ENCODE data around the gene SPTSSB.

SPTSSB gene

GRCh38 chr3:161337311-161337710, 34.0 kb downstream of the SPTSSB start:
- DNase-seq = no peak

- no peak for DNase-seq
Observed at GRCh38 chr3:161336661-161337060, 34.7 kb downstream of the SPTSSB start.

DNA sequence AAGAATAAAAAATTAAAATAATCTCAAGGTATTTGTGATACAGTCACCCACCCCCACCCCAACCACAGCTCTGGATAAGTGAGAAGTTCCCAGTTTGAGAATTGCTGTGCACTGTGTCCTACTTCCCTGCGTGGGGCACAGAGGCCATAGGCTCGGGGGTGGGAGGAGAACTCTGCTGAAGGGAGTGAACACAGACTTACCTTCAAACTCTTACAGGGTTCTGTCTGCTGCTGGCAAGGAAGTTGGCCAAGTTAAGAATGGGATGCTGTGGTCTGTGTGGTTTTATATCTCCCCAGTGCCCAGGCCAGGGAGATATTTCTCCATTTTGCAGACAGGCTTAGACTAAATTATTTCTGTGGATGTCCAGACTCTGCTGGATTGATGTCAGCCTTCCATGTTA, 37.6 kb downstream of the SPTSSB start:
- DNase-seq = no peak

GRCh38 chr3:161332792-161333191, 38.5 kb downstream of the SPTSSB start:
- no peak for DNase-seq

DNA sequence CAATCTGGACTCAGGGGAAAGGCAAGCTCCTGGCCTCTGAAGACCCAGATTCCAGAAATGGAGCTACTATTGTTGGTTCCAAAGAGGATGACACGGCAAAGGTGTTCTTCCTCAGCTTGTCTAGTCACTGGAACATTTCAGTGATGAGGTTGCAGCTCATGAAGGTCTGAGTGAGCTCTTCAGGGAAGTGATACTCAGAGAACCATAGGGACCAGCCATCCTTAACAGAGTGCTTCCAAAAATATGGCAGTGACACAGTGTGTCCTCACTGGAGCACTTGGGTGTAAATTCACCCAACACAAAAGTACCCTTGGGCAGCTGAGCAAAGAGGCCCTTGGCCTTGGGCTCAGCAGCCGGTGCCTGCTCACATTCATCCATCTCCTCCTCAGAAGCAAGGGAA, 46.3 kb downstream of the SPTSSB start:
- DNase-seq = no peak

DNA sequence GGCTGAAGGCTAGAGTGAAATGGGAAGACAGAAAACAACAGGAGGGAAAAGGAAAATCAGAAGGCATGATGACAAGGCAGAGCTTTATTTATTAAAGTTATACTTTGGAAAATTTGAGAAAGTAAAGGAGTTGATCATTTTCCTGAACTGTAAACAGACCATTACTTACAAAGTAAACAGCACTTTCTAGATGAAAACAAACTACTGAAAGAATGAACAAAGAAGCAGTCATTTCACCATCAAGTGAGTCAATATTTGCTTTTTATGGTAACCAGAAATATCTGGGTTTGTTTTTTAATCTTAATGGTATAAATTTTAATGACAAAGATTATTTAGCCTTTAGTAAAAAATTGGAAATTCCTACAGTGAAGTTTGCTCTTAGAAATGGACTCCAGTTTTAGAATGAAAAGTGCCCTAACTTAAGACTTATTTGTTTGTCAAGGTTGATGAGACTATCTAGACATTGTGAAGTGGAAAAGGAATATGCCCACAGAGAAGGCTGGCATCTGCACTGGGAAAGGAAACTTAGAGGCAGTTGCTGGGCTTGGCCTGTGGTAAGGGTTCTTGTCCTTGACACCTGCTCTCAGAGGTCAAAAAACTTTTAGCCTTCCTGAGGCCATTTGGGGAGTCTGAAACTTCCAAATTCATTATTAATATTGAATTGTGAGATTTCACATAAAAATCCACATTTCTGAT, 47.2 kb downstream of the SPTSSB start:
- DNase-seq = no peak

- DNase-seq = no peak
Observed at GRCh38 chr3:161322781-161323568, 48.3 kb downstream of the SPTSSB start.

- DNase-seq = no peak
Observed at GRCh38 chr3:161320837-161321236, 50.5 kb downstream of the SPTSSB start.

- DNase-seq = no peak
Observed at GRCh38 chr3:161319867-161320266, 51.5 kb downstream of the SPTSSB start.

GRCh38 chr3:161317077-161317476, 54.2 kb downstream of the SPTSSB start:
- no peak for DNase-seq

GRCh38 chr3:161316006-161316689, 55.2 kb downstream of the SPTSSB start:
- DNase-seq = no peak

- DNase-seq = no peak
Observed at GRCh38 chr3:161314836-161315395, 56.4 kb downstream of the SPTSSB start.

DNA sequence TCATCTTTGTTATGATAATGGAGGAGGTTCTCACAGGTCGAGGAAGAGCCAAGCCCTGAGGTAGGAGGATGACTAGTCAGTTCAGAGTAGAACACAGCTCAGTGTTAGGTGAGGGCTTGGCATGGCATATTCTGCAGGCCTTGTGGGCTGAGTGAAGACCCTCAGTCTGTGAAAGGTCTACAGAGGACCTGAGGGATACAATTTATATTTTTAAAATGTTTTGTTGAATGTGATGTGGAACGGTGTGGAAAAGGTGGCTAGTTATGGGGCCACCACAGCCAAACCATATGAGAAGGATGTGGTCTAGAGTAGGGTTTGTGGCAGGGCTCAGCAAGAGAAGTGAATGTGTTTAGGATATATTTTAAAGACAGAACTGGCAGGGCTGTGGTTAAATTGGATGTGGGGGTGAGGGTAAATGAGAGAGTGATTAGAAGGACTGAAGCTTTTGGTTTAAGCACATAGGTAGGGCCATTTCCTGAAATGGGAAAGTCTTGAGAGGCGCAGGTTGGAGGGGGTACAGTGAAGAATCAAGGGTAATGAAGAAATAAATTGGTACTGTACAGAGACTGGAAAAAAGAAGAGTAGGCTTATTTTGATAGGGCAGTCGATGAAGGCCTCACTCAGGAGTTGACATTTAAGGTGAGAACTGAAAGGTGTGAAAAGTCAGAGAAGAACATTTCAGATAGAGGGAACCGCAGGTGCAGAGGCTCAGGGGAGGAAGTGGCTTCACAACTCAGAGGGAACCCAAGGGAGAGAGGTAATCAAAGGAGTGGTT, 60.5 kb downstream of the SPTSSB start:
- no peak for DNase-seq

DNA sequence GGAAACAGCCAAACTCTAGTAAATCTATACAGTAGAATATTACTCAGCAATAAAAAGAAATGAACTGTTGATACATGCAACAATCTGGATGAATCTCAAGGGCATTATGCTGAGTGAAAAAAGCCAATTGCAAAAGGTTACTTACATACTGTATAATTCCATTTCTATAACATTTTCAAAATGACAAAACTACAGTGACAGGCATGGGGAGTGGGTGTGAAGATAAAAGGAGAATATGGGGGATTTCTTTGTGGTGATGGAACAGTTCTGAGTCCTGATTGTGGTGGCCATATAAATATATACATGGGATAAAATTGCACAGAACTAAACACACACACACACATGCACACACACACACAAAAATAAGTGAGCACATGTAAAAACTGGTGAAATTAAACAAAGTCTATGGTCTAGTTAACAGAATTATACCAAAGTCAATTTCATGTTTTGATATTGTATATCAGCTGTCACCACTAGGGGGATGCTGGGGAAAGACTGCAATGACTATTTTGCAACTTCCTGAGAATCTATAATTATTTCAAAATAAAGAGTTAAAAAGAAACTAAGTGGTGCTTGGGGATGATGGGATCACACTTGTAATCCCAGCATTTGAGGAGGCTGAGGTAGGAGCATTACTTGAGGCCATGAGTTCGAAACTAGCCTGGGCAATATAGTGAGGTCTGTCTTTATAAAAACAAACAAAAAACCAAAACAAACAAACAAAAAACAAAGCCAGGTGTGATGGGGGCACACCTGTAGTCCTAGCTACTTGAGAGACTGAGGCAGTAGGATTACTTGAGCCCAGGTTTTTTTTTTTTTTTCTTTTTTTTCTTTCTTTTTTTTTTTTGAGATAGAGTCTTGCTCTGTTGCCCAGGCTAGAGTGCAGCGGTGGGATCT, 66.0 kb downstream of the SPTSSB start:
- DNase-seq = no peak

GRCh38 chr3:161296814-161297213, 74.5 kb downstream of the SPTSSB start:
- no peak for DNase-seq

GRCh38 chr3:161295325-161295724, 76.0 kb downstream of the SPTSSB start:
- no peak for DNase-seq
